RWPE2 (cell line): ENCODE measurements around the gene GET4.
"Not testable (repeated sequence)": the region's sequence is repeated elsewhere in the genome, so short reads cannot be mapped to it uniquely, and the experiment has no call there.

ENCODE experiments used
- ATAC-seq: fragments of 200-7000 bp; cut with Tn5 transposase; 3 replicates; pipeline ENCODE4 v1.9.1; 2021; ENCODE audit warnings: low read depth
- DNase-seq: peaks from one replicate; pipeline ENCODE4 v3.0.0-alpha.2; 2020; ENCODE audit warnings: low spot score
- H3K27ac ChIP-seq: fragments of 450-650 bp; 2 replicates; pipeline ENCODE4 v1.5.1; 2017; ENCODE audit warnings: mild to moderate bottlenecking; ENCODE audit not compliant: poor library complexity, severe bottlenecking
- H3K27me3 ChIP-seq: fragments of 250-450 bp; sonication (Bioruptor Pico); 2 replicates; pipeline ENCODE4 v1.5.1; 2021; ENCODE audit warnings: mild to moderate bottlenecking, moderate library complexity; ENCODE audit not compliant: insufficient read depth, poor library complexity, severe bottlenecking
- H3K36me3 ChIP-seq: fragments of 250-450 bp; sonication (Bioruptor Pico); 2 replicates; pipeline ENCODE4 v1.5.1; 2020; ENCODE audit warnings: low read depth, mild to moderate bottlenecking, moderate library complexity
- H3K4me1 ChIP-seq: fragments of 250-450 bp; sonication (Bioruptor Pico); 2 replicates; pipeline ENCODE4 v1.5.1; 2021; ENCODE audit warnings: mild to moderate bottlenecking, moderate library complexity; ENCODE audit not compliant: insufficient read depth, poor library complexity, severe bottlenecking
- H3K4me3 ChIP-seq: fragments of 250-450 bp; sonication (Bioruptor Pico); 2 replicates; pipeline ENCODE4 v1.5.1; 2021; ENCODE audit warnings: mild to moderate bottlenecking, moderate library complexity; ENCODE audit not compliant: severe bottlenecking
- H3K9me3 ChIP-seq: fragments of 250-450 bp; sonication (Bioruptor Pico); 2 replicates; pipeline ENCODE4 v1.5.1; 2021; ENCODE audit warnings: mild to moderate bottlenecking, moderate library complexity; ENCODE audit not compliant: severe bottlenecking
- TF ChIP-seq, protein P1 (sequence below): fragments of 450-650 bp; IDR thresholded peaks from one replicate; pipeline ENCODE4 v1.5.1; 2017; ENCODE audit warnings: mild to moderate bottlenecking, moderate library complexity; ENCODE audit not compliant: poor library complexity, severe bottlenecking

GET4 gene

DNA sequence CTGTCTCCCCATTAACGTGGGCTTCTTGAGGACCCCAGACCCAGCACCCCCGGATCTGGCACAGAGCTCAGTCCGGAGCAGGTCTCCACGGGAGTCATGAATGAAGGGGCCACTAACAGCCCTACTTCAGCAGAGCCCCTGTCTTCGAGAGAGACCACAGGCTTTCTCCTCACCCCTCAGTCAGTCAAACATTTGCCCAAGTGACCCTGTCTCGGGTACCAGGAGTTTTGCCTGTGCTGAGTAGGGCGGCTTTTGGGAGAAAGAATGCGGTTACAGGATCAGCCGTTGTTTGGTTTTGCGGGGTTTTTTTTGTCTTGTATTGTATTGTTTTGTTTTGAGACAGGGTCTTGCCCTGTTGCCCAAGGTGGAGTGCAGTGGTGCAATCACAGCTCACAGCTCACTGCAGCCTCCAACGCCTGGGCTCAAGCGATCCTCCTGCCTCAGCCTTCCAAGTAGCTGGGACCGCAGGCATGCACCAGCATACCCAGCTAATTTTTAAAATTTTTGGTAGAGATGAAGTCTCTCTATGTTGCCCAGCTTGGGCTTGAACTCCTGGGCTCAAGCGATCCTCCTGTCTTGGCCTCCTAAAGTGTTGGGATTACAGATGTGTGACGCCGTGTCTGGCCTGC, 61.6 kb downstream of the GET4 start:
- Histone ChIP-seq H3K27ac (no peak overlapping the region), H3K27me3 (no peaks in the 10 kb centered on the region), H3K4me3 (no peak overlapping the region), H3K36me3 (no peaks in the 10 kb centered on the region), H3K4me1 (no peaks in the 10 kb centered on the region), H3K9me3 (peaks cover 3% of the 10 kb centered on the region)
- DNase-seq (peak; percentile 28), ATAC-seq (no peak)
- TF ChIP-seq, protein P1, sequence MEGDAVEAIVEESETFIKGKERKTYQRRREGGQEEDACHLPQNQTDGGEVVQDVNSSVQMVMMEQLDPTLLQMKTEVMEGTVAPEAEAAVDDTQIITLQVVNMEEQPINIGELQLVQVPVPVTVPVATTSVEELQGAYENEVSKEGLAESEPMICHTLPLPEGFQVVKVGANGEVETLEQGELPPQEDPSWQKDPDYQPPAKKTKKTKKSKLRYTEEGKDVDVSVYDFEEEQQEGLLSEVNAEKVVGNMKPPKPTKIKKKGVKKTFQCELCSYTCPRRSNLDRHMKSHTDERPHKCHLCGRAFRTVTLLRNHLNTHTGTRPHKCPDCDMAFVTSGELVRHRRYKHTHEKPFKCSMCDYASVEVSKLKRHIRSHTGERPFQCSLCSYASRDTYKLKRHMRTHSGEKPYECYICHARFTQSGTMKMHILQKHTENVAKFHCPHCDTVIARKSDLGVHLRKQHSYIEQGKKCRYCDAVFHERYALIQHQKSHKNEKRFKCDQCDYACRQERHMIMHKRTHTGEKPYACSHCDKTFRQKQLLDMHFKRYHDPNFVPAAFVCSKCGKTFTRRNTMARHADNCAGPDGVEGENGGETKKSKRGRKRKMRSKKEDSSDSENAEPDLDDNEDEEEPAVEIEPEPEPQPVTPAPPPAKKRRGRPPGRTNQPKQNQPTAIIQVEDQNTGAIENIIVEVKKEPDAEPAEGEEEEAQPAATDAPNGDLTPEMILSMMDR, result no peak

DNA sequence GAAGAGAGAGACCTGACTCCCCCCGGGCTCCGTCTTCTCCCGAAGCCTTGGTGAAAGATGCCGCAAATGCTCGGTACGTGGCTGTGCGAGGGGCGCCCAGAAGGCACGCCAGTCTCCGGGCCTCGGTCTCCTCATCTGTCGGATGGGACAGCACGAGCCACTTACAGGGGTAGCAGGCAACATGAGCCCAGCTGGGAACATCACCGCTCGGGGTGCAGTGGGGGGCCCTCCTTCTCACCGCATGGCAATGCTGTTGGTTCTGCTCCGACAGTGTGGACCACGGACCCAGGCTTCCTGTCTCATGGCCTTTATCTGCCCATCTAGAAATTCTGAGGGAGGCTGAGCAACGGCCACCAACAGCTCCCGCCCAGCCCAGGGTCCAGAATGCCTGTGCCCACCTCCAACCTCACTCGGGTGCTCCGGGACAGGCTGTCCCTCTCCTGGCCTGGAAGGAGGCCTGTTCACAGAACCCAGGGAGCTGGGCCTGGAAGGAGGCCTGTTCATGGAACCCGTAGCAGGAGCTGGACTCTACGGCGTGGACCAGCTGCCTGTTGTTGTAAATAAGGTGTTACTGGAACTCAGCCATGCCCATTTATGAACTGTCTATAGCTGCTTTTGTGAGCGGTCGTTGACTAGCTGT, 62.3 kb downstream of the GET4 start:
- H3K4me3 ChIP-seq, result no peak overlapping the region
- H3K27me3 ChIP-seq, result no peaks in the 10 kb centered on the region
- peak; percentile 47 for DNase-seq
- TF ChIP-seq, protein P1, result no peak
- no peaks in the 10 kb centered on the region for H3K4me1 ChIP-seq
- H3K36me3 ChIP-seq, result no peaks in the 10 kb centered on the region
- no peak overlapping the region for H3K27ac ChIP-seq
- ATAC-seq, result no peak
- H3K9me3 ChIP-seq, result peaks cover 3% of the 10 kb centered on the region

DNA sequence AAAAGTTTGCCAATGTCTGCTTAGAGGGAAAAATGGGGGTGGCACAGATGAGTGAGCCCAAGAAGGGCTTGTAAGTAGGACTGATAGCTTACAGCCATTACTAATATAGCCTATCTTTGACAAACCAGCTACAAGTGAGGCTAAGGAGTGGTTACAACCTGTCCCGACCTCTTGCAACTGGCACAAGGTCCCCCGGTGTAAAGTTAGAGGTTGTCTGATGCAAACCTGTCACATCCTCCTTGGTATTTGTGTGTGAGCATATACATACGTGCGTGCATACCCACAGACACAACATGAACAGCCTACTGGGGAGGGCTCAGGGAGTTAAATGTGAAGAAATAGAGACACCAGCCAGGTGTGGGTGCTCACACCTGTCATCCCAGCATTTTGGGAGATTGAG, 63.5 kb downstream of the GET4 start:
- H3K27ac ChIP-seq, result no peak overlapping the region
- peaks cover 7% of the 10 kb centered on the region for H3K4me1 ChIP-seq
- H3K9me3 ChIP-seq, result peaks cover 3% of the 10 kb centered on the region
- TF ChIP-seq, protein P1, result no peak
- ATAC-seq (no peak), DNase-seq (peak; percentile 6)
- H3K36me3 ChIP-seq, result peaks cover 5% of the 10 kb centered on the region; the same call in 1 of the 2 replicates
- H3K27me3 ChIP-seq, result no peaks in the 10 kb centered on the region
- no peak overlapping the region for H3K4me3 ChIP-seq

DNA sequence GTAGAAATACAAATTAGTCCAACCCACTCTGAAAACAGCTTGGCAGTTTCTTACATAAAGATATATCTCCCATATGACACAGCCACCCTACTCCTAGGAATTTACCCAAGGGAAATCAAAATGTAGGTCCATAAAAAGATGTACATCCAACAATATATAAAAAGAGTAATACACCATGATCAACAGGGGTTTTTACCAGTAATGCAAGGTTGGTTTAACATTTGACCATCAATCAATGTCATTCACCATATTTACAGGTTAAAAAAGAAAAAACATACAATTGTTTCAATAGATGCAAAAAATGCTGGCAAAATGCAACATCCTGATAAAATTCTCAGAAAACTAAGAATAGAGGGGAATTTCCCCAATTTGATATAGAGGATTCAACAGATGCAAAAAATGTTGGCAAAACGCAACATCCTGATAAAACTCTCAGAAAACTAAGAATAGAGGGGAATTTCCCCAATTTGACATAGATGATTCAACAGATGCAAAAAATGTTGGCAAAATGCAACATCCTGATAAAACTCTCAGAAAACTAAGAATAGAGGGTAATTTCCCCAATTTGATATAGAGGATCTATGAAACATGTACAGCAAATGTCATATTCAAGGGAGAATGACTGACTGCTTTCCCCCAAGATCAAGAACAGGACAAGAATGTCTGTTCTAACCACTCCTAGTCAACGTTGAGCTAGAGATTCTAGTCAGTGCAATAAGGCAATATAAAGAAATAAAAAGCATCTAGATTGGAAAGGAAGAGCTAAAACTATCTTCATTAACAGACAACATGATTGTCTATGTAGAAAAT, 64.5 kb downstream of the GET4 start:
- Histone ChIP-seq H3K27ac (no peak overlapping the region), H3K27me3 (no peaks in the 10 kb centered on the region), H3K36me3 (peaks cover 5% of the 10 kb centered on the region; the same call in 1 of the 2 replicates), H3K4me1 (peaks cover 13% of the 10 kb centered on the region), H3K9me3 (peaks cover 3% of the 10 kb centered on the region), H3K4me3 (no peak overlapping the region)
- DNase-seq (no peak), ATAC-seq (no peak)
- TF ChIP-seq, protein P1, result no peak

DNA sequence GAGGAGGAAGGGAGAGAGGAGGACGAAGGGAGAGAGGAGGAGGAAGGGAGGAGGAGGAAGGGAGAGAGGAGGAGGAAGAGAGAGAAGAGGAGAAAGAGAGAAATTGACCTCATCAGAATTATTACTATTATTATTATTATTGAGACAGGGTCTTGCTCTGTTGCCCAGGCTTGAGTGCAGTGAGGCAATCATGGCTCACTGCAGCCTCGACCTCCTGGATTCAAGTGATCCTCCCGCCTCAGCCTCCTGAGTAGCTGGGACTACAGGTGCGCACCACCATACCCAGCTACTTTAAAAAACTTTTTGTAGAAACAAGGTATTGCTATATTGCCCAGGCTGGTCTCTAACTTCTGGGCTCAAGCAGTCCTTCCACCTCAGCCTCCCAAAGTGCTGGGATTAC, 67.4 kb downstream of the GET4 start:
- H3K9me3 ChIP-seq, ATAC-seq, H3K36me3 ChIP-seq, H3K27me3 ChIP-seq, H3K4me3 ChIP-seq: not testable (repeated sequence)
- Histone ChIP-seq H3K27ac (peak overlapping the region; percentile 94), H3K4me1 (peaks cover 25% of the 10 kb centered on the region)
- DNase-seq, result peak; percentile 1
